Hepatocyte (in vitro differentiated cells): ENCODE measurements around the gene PRAMEF7.
"Not testable (repeated sequence)": the region's sequence is repeated elsewhere in the genome, so short reads cannot be mapped to it uniquely, and the experiment has no call there.

Source experiments
- EZH2 ChIP-seq: fragments of 200-600 bp; sonication (generic); IDR thresholded peaks from 2 replicates; pipeline ENCODE4 v1.6.1; 2016; ENCODE audit warnings: antibody characterized with exemption, mild to moderate bottlenecking, borderline replicate concordance
- TF ChIP-seq, protein P1 (sequence below): fragments of 200-600 bp; sonication (generic); IDR thresholded peaks from 2 replicates; pipeline ENCODE4 v1.5.1; 2016; ENCODE audit warnings: antibody characterized with exemption, mild to moderate bottlenecking; ENCODE audit not compliant: poor library complexity

DNA sequence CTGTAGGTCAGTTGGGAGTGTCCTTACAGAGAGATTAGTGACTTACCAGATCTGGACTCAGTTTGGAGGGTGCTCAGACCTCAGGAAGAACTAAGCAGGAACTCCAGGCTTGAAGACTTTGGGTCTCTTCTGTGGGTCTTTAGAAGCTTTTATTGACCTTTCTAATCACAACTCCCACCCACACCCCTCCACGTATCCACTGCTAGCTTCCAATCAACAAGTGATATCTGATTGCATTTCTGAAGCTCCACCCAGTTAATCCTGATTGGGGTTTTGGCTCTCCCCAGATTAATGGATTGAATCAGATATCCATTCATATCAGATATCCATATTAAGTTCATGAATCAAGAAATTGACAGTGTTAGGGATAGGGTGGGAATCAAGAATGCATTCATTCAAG, 18.2 kb upstream of the PRAMEF7 start, which contains the start of gene PRAMEF10:
- TF ChIP-seq, protein P1, sequence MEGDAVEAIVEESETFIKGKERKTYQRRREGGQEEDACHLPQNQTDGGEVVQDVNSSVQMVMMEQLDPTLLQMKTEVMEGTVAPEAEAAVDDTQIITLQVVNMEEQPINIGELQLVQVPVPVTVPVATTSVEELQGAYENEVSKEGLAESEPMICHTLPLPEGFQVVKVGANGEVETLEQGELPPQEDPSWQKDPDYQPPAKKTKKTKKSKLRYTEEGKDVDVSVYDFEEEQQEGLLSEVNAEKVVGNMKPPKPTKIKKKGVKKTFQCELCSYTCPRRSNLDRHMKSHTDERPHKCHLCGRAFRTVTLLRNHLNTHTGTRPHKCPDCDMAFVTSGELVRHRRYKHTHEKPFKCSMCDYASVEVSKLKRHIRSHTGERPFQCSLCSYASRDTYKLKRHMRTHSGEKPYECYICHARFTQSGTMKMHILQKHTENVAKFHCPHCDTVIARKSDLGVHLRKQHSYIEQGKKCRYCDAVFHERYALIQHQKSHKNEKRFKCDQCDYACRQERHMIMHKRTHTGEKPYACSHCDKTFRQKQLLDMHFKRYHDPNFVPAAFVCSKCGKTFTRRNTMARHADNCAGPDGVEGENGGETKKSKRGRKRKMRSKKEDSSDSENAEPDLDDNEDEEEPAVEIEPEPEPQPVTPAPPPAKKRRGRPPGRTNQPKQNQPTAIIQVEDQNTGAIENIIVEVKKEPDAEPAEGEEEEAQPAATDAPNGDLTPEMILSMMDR = not testable (repeated sequence)
- not testable (repeated sequence) for TF ChIP-seq EZH2
